ENCODE results near the gene AMH.
A peak's percentile ranks its signal among the peaks of the same experiment; 100 is the strongest.

Gene AMH

DNA sequence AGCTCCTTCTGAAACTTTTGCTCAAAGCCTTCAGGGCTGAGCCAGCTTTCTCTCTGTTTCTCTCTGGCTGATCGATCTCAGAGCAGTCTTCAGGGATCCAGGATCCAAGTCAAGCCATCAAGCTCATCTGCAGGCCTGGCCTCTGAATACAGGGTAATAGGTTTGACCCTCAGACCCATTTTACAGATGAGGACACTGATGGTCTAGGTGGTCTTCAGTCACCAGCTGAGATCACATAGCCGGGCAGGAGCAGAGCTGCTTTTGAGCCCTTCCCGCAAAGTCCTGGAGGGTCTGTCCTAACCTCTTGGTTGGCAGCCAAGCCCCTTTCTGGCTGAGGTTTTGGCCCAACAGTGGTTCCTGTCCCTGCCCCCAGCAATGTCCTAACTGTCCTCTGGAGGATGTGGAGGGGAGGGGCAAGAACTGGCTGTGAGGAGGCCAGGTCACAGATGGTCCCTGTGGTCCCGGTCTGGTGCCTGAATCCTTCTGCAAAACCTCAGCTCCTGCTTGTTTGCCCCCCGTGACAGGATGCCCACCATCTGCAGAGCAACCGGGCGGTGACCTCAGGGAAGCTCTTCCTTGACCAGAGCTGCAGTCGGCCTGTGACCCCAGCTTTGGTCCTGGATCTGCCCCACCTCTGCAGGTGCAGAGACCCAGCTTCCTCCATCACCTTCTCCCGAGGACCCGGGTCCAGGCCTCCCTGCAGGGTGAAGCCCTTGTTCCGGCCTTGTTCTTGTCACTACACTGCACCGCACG, 38.6 kb downstream of the AMH start:
- no peak for DNase-seq (ENCODE audit: low read depth)

GRCh38 chr19:2288338-2288817, 39.3 kb downstream of the AMH start:
- no peak for DNase-seq (ENCODE audit: low read depth)

DNA sequence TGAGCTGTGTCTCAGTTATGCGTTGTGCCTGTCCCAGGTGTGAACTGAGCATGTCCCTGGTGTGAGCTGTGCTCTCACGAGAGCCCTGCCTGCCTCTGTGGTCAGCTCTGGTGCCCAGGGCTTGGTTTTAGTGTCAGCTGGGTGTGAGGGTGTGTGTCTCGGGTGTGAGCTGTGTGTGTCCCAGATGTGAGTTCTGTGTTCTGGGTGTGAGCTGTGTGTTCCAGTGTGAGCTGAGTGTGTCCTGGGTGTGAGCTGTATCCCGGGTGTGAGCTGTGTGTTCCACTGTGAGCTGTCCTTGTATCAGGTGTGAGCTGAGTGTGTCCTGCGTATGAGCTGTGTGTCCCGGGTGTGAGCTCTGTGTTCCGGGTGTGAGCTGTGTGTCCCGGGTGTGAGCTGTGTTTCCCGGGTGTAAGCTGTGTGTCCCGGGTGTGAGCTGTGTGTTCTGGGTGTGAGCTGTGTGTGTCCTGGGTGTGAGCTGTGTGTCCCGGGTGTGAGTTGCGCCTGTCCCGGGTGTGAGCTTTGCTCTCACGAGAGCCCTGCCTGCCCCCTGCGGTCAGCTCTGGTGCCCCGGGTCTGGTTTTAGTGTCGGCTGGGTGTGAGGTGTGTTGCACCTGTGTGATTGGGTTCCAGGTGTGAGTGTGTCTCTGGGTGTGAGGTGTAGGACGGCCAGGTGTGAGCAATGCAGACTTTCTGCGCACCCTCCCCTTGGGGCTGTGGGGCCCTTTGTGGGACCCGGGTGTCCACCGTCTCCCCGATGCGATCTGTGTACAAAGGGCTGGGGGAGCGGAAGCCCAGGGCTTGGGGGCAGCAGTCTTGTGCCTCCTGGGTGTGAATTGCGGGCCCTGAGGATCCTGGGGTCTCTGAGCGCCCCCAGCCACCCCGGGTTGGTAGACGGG, 39.9 kb downstream of the AMH start:
- DNase-seq (ENCODE audit: low read depth) = no peak

DNA sequence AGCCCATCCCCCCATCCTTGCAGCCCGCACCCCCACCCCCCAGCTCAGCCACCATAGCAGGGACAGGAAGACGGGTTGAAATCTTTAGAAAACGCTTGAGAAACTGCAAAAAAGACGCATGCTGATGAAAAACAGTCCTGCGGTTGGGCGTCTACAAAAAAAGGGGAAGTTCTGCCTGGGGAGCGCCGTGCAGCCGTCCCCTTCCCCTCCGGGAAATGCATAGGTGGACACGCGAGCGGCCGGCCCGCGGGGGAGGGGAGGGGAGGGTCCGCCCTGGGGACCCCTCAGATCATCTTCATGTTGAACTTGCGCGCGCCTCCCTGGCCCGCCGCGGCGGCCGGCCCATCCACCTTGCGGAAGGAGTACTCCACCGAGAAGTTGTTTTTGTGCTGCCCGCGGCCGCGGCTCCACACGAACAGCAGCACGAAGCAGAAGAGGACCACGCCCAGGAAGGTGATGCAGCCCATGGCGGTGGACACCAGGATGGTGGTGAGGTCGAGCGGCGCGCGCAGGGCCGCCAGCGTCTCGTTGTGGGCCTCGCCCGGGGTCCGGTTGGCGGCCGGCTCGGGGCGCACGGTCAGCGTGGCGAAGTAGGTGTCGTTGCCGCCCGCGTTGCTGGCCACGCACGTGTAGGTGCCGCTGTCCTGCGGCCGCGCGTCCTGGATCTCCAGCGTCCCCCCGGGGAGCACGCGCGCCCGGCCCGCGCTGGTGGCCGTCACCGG, 40.8 kb downstream of the AMH start:
- DNase-seq (ENCODE audit: low read depth) = no peak

- no peak for DNase-seq (ENCODE audit: low read depth)
These were observed 41.5 kb downstream of the AMH start for GRCh38 chr19:2290441-2291184.

GRCh38 chr19:2291185-2291751, 42.1 kb downstream of the AMH start:
- no peak for DNase-seq (ENCODE audit: low read depth)

DNA sequence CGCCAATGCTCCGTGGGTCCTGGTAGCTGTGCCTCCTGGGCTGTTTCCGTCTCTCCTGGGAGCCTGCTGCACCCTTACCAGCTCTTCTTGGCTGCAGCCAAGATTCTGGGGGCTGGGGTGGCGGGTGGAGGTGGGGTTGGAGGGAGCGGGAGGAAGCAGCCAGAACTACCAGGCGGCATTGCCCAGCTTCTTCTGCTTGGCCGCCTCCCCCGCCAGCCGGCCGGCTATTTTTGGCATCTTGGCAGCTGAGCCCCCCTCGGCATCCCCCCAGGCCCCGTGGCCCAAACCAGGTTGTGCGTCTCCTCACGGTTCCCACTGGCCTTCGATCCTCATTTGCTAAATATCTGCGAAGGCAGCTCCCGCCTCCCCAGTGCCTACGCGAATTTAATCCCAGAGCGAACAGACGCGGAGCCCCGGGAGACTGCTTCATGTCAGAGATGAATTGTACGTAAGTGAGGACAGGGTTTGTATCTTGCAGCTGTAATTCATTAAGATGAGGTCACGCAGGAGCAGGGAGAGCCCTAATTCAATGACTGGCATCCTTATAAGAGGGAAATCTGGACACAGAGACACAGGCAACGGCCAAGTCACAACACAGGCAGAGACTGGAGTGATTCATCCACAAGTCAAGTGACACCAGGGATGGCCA, 45.7 kb downstream of the AMH start:
- peak; percentile 91 for DNase-seq (ENCODE audit: low read depth)

GRCh38 chr19:2296141-2296540, 47.0 kb downstream of the AMH start:
- DNase-seq (ENCODE audit: low read depth) = no peak

DNA sequence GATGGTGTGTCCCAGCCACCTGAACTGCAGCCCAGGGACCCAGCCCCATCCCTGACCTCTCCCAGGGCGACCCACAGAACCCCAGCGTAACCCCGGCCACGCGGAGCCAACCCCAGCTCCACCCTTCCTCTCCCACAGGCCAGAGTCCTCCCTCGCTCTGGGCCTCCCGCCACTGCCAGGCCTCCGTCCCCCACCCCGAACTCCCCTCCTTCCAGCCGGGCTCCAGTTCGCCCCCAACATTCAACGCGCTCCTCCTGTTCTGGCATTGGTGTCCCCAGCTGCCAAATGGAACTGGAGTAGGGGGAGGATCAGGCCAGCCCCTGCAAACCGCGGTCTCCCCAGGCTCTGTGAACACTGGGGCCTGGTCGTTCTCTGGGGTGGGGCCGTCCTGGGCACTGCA, 51.4 kb downstream of the AMH start:
- no peak for DNase-seq (ENCODE audit: low read depth)
